Activated T-cell treated with anti-CD3 and anti-CD28 coated beads, Interleukin-2, amount 50 U/mL, for 4 hours (primary cell): Measurements from ENCODE around the gene PRKRA. TPM values are rescaled to one million over a fixed set of nuclear protein-coding genes. Genes with fewer than 3 reads are reported as not detected.
"Not testable (repeated sequence)": the region's sequence is repeated elsewhere in the genome, so short reads cannot be mapped to it uniquely, and the experiment has no call there.

Source experiments
- ATAC-seq, 2 donors: fragments of 200-7000 bp; cut with Tn5 transposase; one replicate each; pipeline ENCODE4 v1.10.0; 2021
- DNase-seq: peaks from one replicate; pipeline ENCODE4 v3.0.0-alpha.2; 2020
- H3K27me3 Mint-ChIP-seq: one replicate; pipeline ENCODE4 v1.8.0; 2021; ENCODE audit warnings: low read depth, mixed read lengths
- H3K36me3 Mint-ChIP-seq: one replicate; pipeline ENCODE4 v1.8.0; 2022; ENCODE audit warnings: mixed read lengths; ENCODE audit not compliant: insufficient read depth
- H3K4me1 Mint-ChIP-seq: one replicate; pipeline ENCODE4 v1.8.0; 2021; ENCODE audit warnings: low read depth, mixed read lengths
- H3K4me3 Mint-ChIP-seq: one replicate; pipeline ENCODE4 v1.8.0; 2021; ENCODE audit warnings: mild to moderate bottlenecking, moderate library complexity, mixed read lengths
- H3K9me3 Mint-ChIP-seq: one replicate; pipeline ENCODE4 v1.8.0; 2021; ENCODE audit warnings: mixed read lengths
- total RNA-seq, 3 donors: library from RNA; stranded (reverse); gene quantifications; one replicate each; pipeline ENCODE4 v1.2.1, GENCODE V29; 2021

PRKRA gene
- total RNA-seq, 3 donors from 2014 or later, result 43.9 to 45.4 (median 45.1) TPM

DNA sequence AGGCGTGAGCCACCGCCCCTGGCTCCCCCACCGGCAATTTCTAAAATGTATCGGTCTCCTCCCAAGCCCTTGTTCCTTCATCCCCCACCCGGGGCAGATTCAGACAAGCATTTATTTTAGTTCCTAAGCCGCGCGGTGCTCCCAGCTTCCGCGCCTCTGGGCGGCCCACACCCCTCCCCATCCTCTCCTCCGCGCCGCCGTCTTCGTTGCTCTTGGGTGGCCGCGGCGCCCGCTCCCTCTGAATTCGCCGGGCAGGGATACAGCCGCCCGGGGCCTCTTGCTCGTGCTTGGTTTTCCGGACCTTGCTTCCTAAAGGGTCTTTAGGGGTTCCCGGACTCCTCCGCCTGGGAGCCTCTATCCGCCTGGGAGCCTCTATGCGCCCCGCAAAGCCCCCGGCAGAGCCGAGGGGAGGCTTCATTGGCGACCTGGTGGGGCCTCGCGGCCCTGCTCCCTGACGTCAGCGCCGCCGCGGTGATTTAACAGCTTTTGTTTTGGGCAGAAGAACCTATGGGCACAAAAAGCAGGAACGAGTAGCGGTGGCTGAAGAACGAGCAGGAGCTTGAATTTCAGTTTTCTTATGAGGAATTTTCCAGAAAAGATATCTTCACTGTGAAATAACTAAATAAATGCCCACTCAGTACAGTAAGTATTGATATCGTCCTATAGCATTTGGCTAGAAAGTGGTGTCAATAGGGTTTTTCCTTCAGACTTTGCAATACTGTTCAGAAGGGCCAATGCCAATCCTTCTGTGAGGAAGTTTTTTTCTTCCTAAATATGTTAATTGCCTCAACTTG is 37.3 kb downstream of the PRKRA start:
- no peaks in the 10 kb centered on the region for H3K9me3 Mint-ChIP-seq
- ATAC-seq, result peak; percentile 86 to 89
- DNase-seq, result peak; percentile 67
- H3K27me3 Mint-ChIP-seq, result peaks cover 2% of the 10 kb centered on the region
- H3K36me3 Mint-ChIP-seq, result no peaks in the 10 kb centered on the region
- peaks cover 21% of the 10 kb centered on the region for H3K4me1 Mint-ChIP-seq
- peak overlapping the region; percentile 93 for H3K4me3 Mint-ChIP-seq

DNA sequence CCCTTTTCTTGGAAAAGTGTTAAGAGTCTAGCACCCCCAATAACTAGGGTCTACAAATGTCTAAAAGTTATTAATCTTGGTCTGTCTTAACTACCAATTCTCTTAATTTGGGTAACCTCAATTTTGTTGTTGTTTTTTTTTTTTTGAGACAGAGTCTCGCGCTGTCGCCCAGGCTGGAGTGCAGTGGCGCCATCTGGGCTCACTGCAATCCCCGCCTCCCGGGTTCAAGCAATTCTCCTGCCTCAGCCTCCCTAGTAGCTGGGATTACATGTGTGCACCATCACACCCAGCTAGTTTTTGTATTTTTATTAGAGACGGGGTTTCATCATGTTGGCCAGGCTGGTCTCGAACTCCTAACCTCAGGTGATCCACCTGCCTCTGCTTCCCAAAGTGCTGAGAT is 38.5 kb downstream of the PRKRA start:
- not testable (repeated sequence) for H3K36me3 Mint-ChIP-seq, ATAC-seq, H3K27me3 Mint-ChIP-seq, DNase-seq, H3K9me3 Mint-ChIP-seq, H3K4me3 Mint-ChIP-seq
- peaks cover 21% of the 10 kb centered on the region for H3K4me1 Mint-ChIP-seq

DNA sequence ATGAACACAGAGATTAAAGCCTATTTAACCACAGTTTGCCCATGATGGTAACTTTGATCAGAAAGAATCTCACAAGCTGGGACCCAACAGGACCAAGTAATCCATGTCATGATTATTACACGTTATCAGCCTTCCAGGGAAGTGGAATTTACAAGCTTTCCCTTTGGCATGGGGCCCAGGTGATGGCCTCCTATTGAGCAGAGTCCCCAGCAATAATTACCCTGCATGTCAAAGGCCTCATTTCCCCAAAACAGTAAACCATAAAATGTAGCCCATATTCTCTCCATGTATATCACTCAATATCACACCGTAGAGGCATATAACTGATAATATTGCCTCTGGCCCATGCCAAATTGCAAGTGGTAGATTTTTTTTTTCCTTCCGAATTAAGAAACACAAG is 38.9 kb downstream of the PRKRA start:
- Mint-ChIP-seq H3K4me3 (no peak overlapping the region), H3K27me3 (peaks cover 2% of the 10 kb centered on the region), H3K4me1 (peaks cover 21% of the 10 kb centered on the region), H3K36me3 (no peaks in the 10 kb centered on the region), H3K9me3 (no peaks in the 10 kb centered on the region)
- ATAC-seq (no peak), DNase-seq (no peak)

DNA sequence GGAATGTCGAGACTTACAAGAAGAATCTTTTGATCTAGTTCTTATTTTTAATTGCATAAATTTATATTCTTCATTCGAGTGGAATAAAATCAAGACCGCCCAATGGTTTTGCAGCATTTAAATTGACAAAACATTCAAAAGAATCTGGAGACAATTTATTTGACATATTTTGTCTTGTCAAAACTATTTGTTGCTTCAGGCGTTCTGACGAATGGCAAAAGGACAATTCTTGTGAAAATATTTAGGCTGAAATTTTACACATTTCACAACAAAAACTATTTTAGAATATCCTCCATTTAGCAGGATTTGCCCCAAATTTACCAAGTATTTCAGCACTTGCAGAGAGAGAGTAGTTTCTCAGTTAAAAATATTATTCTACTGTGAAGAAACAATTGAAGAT is 41.7 kb downstream of the PRKRA start:
- peaks cover 14% of the 10 kb centered on the region for H3K4me1 Mint-ChIP-seq
- no peaks in the 10 kb centered on the region for H3K36me3 Mint-ChIP-seq
- H3K27me3 Mint-ChIP-seq, result peaks cover 2% of the 10 kb centered on the region
- ATAC-seq (no peak), DNase-seq (no peak)
- no peak overlapping the region for H3K4me3 Mint-ChIP-seq
- no peaks in the 10 kb centered on the region for H3K9me3 Mint-ChIP-seq

DNA sequence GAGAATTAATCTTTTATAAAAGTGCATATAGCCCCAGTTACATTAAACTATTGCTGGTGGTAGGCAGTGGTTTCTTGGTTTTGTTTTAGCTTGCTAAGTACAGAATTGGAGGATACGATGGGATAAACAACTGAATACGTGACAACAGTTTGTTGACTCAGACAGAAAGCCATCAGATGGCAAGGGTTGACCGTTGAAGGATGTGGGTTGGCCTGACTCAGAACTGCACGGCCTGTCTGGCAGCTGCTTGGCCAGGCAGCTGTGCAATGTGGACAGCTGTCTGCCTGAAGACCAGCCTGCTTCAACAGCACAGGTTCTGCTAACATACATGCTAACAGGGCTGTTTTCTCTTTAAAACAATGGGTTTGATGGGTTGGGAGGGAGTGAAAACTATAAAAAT is 46.6 kb downstream of the PRKRA start:
- Mint-ChIP-seq H3K4me3 (no peak overlapping the region), H3K27me3 (no peaks in the 10 kb centered on the region), H3K9me3 (no peaks in the 10 kb centered on the region), H3K4me1 (peaks cover 6% of the 10 kb centered on the region), H3K36me3 (no peaks in the 10 kb centered on the region)
- ATAC-seq (peak in 1 of 2 donors; percentile 38), DNase-seq (no peak)

DNA sequence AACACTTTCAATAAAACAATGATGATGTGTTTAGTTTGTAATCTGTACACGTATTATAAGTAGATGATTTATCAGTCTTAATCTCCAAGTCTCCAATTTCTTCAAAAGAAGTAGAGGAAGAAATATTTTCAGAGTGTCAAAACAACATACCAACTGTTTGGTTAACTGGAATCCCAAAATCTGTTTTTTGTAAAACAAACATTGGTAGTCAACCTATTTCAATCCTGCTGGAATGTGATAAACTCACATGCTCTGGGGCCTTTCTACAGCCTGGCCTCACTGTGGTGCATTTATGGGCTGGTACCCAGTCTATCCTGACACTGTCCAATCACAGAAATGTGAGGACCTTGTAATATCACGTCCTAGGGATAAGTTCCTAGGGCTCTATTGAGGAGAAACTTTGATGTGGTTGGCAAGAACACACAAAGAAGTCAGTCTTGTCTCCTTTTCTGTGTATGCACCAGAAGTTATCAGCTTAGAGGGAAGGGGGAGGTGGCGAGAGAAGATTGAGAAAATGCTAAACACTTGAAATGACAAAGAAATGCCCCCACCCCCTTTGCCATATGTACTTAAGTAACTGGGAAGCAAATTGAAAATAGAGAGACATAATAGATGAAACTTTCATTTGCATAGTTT is 47.2 kb downstream of the PRKRA start:
- Mint-ChIP-seq H3K9me3 (no peaks in the 10 kb centered on the region), H3K4me3 (no peak overlapping the region), H3K36me3 (no peaks in the 10 kb centered on the region), H3K27me3 (no peaks in the 10 kb centered on the region), H3K4me1 (peaks cover 6% of the 10 kb centered on the region)
- no peak for ATAC-seq
- no peak for DNase-seq

DNA sequence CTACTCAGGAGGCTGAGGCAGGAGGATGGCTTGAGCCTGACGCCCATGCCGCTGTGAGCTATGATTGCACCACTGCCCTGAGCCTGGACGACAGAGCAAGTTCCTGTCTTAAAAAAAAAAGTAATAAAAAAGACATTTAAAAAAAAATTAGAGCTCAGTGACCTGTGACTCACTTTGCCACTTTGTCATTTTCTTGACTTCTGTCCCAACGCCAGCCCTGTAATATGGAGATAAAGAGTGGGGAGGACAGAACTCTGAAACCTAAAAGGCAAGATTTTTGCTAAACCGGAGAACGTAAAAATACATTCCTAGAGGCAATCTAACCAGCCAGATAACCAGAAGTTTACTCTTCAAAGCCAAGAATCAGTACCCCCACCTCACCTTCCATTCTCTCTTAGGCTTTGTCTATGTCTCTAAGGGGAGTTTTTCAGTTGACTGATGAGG is 49.0 kb downstream of the PRKRA start:
- no peaks in the 10 kb centered on the region for H3K9me3 Mint-ChIP-seq
- ATAC-seq, result no peak
- H3K36me3 Mint-ChIP-seq, result no peaks in the 10 kb centered on the region
- H3K4me3 Mint-ChIP-seq, result no peak overlapping the region
- peaks cover 6% of the 10 kb centered on the region for H3K4me1 Mint-ChIP-seq
- H3K27me3 Mint-ChIP-seq, result no peaks in the 10 kb centered on the region
- no peak for DNase-seq

DNA sequence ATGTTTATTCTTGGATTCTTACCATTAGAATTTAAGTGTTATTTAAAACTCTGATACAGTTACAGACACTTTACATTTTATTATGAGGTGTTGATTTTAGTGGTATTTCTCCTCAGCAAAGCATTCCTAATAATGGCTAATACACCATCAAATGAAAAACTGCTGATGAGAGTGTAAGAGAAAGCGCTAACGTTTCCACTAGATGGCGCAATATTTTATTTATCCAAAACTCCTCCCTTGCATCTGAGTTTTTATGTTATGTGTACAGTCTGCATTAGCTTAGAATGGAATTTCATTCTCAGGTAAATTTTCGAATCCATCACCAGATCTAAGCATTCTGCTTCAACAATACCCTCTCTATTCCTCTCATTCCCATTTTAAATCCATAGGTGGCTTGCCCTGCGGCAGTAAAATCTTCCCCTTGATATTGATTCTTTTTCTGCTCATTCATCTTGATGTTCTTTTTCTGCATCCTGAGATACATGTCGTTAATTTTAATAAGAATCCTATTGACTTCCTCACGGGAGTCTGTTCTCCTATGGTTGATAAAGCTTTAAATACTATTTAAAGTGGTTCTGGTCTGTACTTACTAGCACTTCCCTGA is 53.9 kb downstream of the PRKRA start:
- H3K27me3 Mint-ChIP-seq, result peaks cover 6% of the 10 kb centered on the region
- H3K4me1 Mint-ChIP-seq, result no peaks in the 10 kb centered on the region
- no peaks in the 10 kb centered on the region for H3K36me3 Mint-ChIP-seq
- H3K9me3 Mint-ChIP-seq, result no peaks in the 10 kb centered on the region
- peak in 1 of 2 donors; percentile 41 for ATAC-seq
- H3K4me3 Mint-ChIP-seq, result no peak overlapping the region
- no peak for DNase-seq

DNA sequence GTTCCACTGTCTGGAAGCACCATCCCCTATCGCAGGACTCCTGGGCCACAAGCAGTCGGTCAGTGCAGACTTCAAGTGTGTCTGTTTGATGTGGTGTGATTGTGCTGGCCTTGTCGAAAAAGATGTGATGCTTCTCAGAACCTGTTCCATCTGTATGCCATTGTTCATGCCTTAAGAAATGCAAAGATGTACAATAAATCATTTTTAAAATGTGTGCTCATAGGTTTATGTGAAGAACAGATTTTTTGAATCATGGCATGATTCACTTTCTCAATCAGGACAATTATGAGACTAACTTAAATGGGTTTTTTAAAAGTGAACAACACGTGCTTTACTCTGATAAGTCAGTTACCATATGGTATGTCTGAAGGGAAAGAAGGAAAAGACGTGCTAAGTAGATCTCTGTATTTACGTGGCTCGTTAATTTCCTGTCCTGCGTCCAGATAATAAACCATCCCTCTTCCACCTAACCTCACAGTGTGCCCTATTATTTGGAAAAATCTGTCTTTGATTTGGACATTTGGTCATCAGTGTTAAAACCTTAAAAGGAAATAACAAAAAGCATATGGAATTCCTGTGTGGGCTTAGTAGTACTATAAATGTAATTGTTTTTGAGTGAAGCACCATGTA is 54.9 kb downstream of the PRKRA start:
- DNase-seq, result no peak
- Mint-ChIP-seq H3K9me3 (no peaks in the 10 kb centered on the region), H3K27me3 (peaks cover 6% of the 10 kb centered on the region), H3K4me3 (no peak overlapping the region), H3K36me3 (no peaks in the 10 kb centered on the region), H3K4me1 (no peaks in the 10 kb centered on the region)
- no peak for ATAC-seq

DNA sequence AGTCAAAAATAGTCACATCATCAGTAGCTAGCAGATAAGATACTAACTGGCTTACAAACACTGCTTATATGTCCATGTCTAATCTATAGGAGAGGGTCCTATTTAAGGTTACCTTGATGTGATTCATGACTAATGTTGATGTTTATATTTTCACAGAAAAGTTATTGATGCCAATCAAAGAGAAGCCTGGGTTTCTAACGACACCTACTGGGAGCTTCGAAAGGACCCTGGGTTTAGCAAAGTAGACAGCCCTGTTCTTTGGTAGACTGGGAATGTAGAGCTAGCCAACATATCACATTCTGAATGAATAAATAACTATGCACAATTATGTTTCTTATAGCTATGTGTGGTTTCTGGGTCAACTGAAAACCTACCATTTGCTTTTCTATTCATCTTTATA is 55.7 kb downstream of the PRKRA start:
- Mint-ChIP-seq H3K36me3 (no peaks in the 10 kb centered on the region), H3K4me1 (no peaks in the 10 kb centered on the region), H3K9me3 (no peaks in the 10 kb centered on the region), H3K4me3 (no peak overlapping the region), H3K27me3 (peaks cover 6% of the 10 kb centered on the region)
- DNase-seq (no peak), ATAC-seq (no peak)

DNA sequence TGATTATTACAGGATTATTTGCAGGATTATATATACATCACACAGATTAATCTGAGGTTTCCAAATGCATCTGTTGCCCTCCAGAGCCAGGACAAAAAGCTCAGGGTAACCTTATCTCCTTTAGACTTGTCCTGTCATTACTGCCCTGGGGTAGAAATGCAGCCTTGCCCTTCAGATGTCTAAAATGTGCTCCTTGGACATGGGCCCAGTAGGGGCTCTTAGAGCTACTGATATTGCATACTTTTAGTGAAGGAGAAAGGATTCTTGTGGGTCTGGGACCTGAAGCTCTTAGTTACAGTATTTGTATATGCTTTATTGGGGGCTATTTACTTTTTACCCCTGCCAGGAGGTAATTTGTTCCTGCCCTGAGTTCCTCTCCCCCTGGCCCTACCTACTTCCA is 56.1 kb downstream of the PRKRA start:
- no peak for ATAC-seq
- no peak for DNase-seq
- Mint-ChIP-seq H3K4me3 (no peak overlapping the region), H3K9me3 (no peaks in the 10 kb centered on the region), H3K27me3 (peaks cover 6% of the 10 kb centered on the region), H3K36me3 (no peaks in the 10 kb centered on the region), H3K4me1 (no peaks in the 10 kb centered on the region)

DNA sequence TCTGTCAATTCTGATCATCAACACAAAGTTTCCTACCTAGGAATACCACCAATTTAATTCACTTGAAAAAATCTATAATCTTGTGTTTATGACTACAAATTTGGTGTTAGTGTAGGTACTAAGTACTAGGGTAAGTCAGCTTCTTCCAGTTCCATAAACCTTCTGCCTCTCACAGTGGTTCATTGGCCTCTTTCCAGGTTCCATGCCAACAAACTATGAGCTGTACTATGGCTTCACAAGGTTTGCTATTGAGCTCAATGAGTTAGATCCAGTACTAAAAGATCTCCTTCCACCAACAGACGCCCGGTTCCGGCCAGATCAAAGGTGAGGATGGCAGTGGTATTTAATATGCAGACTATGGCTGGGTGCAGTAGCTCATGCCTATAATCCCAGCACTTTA is 58.8 kb downstream of the PRKRA start:
- Mint-ChIP-seq H3K4me1 (peaks cover under 1% of the 10 kb centered on the region), H3K4me3 (no peak overlapping the region), H3K27me3 (peaks cover 11% of the 10 kb centered on the region), H3K36me3 (no peaks in the 10 kb centered on the region), H3K9me3 (no peaks in the 10 kb centered on the region)
- no peak for DNase-seq
- no peak for ATAC-seq

DNA sequence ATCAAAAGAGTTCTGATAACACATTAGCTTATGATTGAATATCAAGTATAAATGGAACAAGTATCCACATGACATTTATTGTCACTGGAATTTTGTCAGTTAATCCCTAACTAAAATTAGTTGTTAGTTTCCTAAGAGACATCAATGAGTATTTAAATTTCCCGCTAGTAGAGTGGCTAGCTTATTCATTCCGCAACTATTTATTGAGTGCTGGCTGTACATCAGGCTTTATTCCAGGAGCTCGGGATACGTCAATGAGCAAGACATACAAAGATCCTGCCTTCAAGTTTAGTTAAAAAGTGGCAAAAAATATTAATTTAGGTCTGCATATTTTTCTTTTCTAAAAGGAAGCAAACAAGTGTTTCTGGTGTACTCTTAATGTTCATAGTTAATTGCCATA is 59.3 kb downstream of the PRKRA start:
- Mint-ChIP-seq H3K4me3 (no peak overlapping the region), H3K4me1 (peaks cover 3% of the 10 kb centered on the region), H3K36me3 (no peaks in the 10 kb centered on the region), H3K27me3 (peaks cover 11% of the 10 kb centered on the region), H3K9me3 (no peaks in the 10 kb centered on the region)
- DNase-seq (no peak), ATAC-seq (no peak)

DNA sequence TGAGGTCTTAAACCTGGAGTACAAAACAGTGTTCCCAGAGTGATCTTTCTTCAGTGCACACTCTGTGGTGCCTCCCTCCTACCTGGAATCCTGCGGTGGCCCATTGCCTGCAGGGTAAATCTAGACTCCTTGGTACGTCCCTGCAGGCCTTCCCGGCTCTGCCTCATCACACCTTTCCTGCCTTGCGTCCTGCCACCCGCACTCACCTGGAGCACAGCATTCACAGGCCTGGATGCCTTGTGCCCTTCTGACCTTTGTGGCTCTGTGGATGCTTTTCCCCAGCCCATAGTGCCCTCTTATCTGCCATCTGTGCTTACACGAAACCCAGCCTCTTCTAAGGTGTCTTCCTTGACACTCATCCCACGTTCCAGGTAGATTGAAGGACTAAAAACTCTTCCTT is 62.7 kb downstream of the PRKRA start:
- no peak overlapping the region for H3K4me3 Mint-ChIP-seq
- H3K4me1 Mint-ChIP-seq, result peaks cover 3% of the 10 kb centered on the region
- ATAC-seq (no peak), DNase-seq (no peak)
- H3K9me3 Mint-ChIP-seq, result no peaks in the 10 kb centered on the region
- no peaks in the 10 kb centered on the region for H3K36me3 Mint-ChIP-seq
- peaks cover 10% of the 10 kb centered on the region for H3K27me3 Mint-ChIP-seq
